Loucy (cell line): ENCODE measurements around the gene CLDN10.

ENCODE experiments used
- H2AFZ ChIP-seq: fragments of 200-600 bp; sonication (generic); 2 replicates; pipeline ENCODE4 v1.6.0; 2016; ENCODE audit warnings: antibody characterized with exemption, mild to moderate bottlenecking, low read length, moderate library complexity
- H3F3A ChIP-seq: fragments of 200-600 bp; 2 replicates; pipeline ENCODE4 v1.6.0; 2016; ENCODE audit warnings: antibody characterized with exemption, low read depth, mild to moderate bottlenecking
- H3K27me3 ChIP-seq: fragments of 200-600 bp; sonication (generic); 2 replicates; pipeline ENCODE4 v1.6.1; 2014; ENCODE audit warnings: low read length, mild to moderate bottlenecking; ENCODE audit not compliant: insufficient read depth, poor library complexity, severe bottlenecking
- H3K36me3 ChIP-seq: fragments of 200-600 bp; sonication (generic); 2 replicates; pipeline ENCODE4 v1.6.1; 2016; ENCODE audit warnings: low read length; ENCODE audit not compliant: insufficient read depth
- H3K4me1 ChIP-seq: fragments of 200-600 bp; sonication (generic); 2 replicates; pipeline ENCODE4 v1.5.1; 2014; ENCODE audit warnings: low read length, mild to moderate bottlenecking; ENCODE audit not compliant: insufficient read depth, poor library complexity, severe bottlenecking
- H3K4me2 ChIP-seq: fragments of 200-600 bp; sonication (generic); 2 replicates; pipeline ENCODE4 v1.6.0; 2014; ENCODE audit warnings: antibody characterized with exemption, low read length, low read depth, mild to moderate bottlenecking; ENCODE audit not compliant: poor library complexity, severe bottlenecking
- H3K4me3 ChIP-seq: fragments of 200-600 bp; sonication (generic); 2 replicates; pipeline ENCODE4 v1.5.1; 2014; ENCODE audit warnings: low read length, mild to moderate bottlenecking, mixed read lengths; ENCODE audit not compliant: poor library complexity, severe bottlenecking
- H3K79me2 ChIP-seq: fragments of 200-600 bp; sonication (generic); 2 replicates; pipeline ENCODE4 v1.6.1; 2014; ENCODE audit warnings: low read length; ENCODE audit not compliant: insufficient read depth
- H3K9ac ChIP-seq: fragments of 200-600 bp; sonication (generic); 2 replicates; pipeline ENCODE4 v1.6.0; 2014; ENCODE audit warnings: mild to moderate bottlenecking, low read depth, low read length, moderate library complexity; ENCODE audit not compliant: poor library complexity, severe bottlenecking
- H3K9me2 ChIP-seq: fragments of 200-600 bp; sonication (generic); replicated peaks from 2 replicates; pipeline ENCODE4 v1.6.1; 2016; ENCODE audit warnings: low read depth, low read length, mixed read lengths
- H3K9me3 ChIP-seq: fragments of 200-600 bp; sonication (generic); 2 replicates; pipeline ENCODE4 v1.6.1; 2014; ENCODE audit warnings: mild to moderate bottlenecking, antibody characterized with exemption, low read length, low read depth; ENCODE audit not compliant: insufficient read depth
- H4K20me1 ChIP-seq: fragments of 200-600 bp; sonication (generic); 2 replicates; pipeline ENCODE4 v1.6.0; 2014; ENCODE audit warnings: antibody characterized with exemption, low read length, mild to moderate bottlenecking; ENCODE audit not compliant: insufficient read depth, poor library complexity, severe bottlenecking
- CTCF ChIP-seq: fragments of 200-600 bp; sonication (generic); conservative IDR thresholded peaks from 2 replicates; pipeline ENCODE4 v1.5.1; 2014; ENCODE audit warnings: mild to moderate bottlenecking, antibody characterized with exemption, low read length
- EZH2phosphoT487 ChIP-seq: fragments of 200-600 bp; IDR thresholded peaks from 2 replicates; pipeline ENCODE4 v1.6.1; 2018; ENCODE audit warnings: antibody characterized with exemption, mild to moderate bottlenecking, moderate library complexity, borderline replicate concordance

CLDN10 gene

DNA sequence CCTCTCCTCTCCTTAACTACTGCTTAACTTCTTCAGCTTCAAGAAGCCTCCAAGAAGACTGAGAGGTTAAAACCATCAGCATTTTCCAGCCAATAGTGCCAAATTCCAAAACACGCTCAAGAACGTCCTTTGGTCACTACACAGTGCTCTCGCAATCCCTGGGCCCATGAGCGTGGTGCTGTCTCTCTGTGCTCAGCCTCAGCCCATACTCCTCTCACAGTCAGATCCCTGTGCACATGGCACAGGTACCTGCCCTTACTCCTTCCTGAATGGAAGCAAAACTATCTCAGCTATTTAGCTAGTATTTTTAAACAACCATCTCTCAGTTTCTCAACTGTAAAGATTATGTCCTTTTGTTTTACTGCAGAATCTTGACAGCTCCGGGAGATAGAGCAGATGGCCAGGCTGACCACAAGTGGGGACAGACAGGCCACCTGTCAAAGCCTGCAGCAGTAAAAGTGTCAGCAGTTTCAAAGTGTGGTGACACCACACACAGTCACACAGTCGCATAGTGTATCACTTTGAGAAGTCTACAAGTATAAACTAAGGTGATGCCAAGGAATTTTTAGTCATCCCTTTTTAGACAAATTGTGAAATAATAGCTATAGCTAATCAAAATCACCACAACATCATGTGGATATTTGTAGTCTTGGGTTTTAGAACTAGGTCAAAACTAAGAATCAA is 56.3 kb downstream of the CLDN10 start:
- Histone ChIP-seq H3K4me3 (no peak overlapping the region), H3K4me1 (no peaks in the 10 kb centered on the region), H4K20me1 (no peaks in the 10 kb centered on the region), H3K9ac (no peak overlapping the region), H3F3A (no peaks in the 10 kb centered on the region), H3K9me3 (no peaks in the 10 kb centered on the region), H3K27me3 (no peaks in the 10 kb centered on the region), H3K9me2 (no peaks in the 10 kb centered on the region), H2AFZ (no peak overlapping the region), H3K4me2 (no peak overlapping the region), H3K79me2 (no peaks in the 10 kb centered on the region), H3K36me3 (no peaks in the 10 kb centered on the region)
- TF ChIP-seq EZH2phosphoT487 (no peak), CTCF (no peak)

DNA sequence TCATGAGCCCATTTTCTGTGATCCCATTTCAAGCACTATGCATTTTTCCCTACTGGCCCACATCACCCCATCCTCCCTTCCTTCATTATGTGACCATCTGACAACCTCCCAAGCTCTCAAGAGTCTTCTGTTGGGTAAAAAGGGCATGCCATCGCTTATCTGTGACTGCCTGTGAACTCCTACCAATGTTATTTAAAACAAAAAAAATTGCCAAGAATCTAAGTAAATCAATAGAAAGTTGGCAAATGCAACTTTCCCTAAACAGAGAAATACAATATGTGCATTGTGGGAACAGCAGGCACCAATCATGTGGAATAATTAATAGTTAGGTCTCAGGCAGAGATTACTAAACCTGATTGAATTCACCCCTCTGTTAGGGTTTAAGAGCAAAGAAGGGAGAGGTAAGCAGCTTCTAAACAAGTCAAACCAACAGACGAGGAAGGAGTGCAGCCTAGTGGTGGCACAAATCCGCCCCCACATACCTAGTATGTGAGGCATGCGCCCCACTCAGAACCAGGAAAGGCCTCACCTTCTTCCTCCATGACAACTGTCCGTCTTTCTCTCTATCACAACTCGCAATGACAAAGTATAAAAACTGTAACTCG is 62.2 kb downstream of the CLDN10 start:
- TF ChIP-seq CTCF = no peak
- TF ChIP-seq EZH2phosphoT487 = no peak
- H3K9ac ChIP-seq = no peak overlapping the region
- H3F3A ChIP-seq = no peaks in the 10 kb centered on the region
- H3K27me3 ChIP-seq = no peaks in the 10 kb centered on the region
- no peak overlapping the region for H3K4me2 ChIP-seq
- H3K4me1 ChIP-seq = no peaks in the 10 kb centered on the region
- no peak overlapping the region for H3K4me3 ChIP-seq
- no peaks in the 10 kb centered on the region for H3K9me2 ChIP-seq
- no peak overlapping the region for H2AFZ ChIP-seq
- H3K36me3 ChIP-seq = no peaks in the 10 kb centered on the region
- no peaks in the 10 kb centered on the region for H3K79me2 ChIP-seq
- H4K20me1 ChIP-seq = no peaks in the 10 kb centered on the region
- no peaks in the 10 kb centered on the region for H3K9me3 ChIP-seq

GRCh38 chr13:95615539-95615938 is 63.0 kb downstream of the CLDN10 start:
- Histone ChIP-seq H3K4me2 (no peak overlapping the region), H3K9me2 (no peaks in the 10 kb centered on the region), H3K4me1 (no peaks in the 10 kb centered on the region), H3F3A (no peaks in the 10 kb centered on the region), H3K27me3 (no peaks in the 10 kb centered on the region), H2AFZ (no peak overlapping the region), H3K9me3 (no peaks in the 10 kb centered on the region), H4K20me1 (no peaks in the 10 kb centered on the region), H3K9ac (no peak overlapping the region), H3K4me3 (no peak overlapping the region), H3K36me3 (no peaks in the 10 kb centered on the region), H3K79me2 (no peaks in the 10 kb centered on the region)
- TF ChIP-seq CTCF = no peak
- no peak for TF ChIP-seq EZH2phosphoT487
